Activated CD8-positive, alpha-beta memory T cell treated with anti-CD3 and anti-CD28 coated beads, Interleukin-2, amount 50 U/mL, for 4 hours (primary cell): Measurements from ENCODE around the gene STARD9.
A peak's percentile ranks its signal among the peaks of the same experiment; 100 is the strongest.
"Not testable (repeated sequence)": the region's sequence is repeated elsewhere in the genome, so short reads cannot be mapped to it uniquely, and the experiment has no call there.

Experiments used
- DNase-seq: peaks from one replicate; pipeline ENCODE4 v3.0.0-alpha.2; 2020

Gene STARD9

DNA sequence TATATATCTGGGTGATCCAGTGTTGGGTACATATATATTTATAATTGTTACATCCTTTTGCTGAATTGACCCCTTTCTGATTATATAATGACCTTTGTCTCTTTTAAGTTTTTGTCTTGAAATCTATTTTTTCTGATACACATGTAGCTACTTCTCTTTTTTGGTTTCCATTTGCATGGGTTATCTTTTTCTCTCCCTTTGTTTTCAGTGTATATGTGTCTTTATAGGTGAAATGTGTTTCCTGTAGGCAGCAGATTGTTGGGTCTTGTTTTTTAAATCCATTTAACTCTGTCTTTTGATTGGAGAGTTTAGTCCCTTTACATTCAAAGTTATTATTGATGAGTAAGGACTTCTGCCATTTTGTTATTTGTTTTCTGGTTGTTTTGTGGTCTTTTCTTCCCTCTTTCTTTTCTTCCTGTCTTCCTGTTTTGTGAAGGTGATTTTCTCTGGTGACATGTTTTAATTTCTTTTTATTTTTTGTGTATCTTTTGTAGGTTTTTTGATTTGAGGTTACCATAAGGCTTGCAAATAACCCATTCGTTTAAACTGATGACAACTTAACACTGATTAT, 56.8 kb downstream of the STARD9 start:
- DNase-seq: no peak

DNA sequence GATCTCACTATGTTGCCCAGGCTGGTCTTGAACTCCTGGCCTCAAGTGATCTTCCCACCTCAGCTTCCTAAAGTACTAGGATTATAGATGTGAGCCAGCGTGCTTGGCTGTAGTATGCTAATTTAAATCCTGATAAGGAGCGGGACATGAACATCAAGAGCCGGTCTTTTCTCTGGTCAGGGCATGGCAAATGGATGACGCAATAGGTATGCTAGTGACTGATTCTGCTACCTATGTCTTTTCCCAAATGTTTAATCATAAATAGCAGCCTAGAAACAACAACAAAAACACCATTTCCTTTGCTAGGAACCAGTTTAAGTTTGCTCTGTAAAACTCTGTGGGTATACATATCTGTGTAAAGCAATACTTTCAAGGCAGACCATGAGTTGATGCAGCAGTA, 64.7 kb downstream of the STARD9 start:
- no peak for DNase-seq

DNA sequence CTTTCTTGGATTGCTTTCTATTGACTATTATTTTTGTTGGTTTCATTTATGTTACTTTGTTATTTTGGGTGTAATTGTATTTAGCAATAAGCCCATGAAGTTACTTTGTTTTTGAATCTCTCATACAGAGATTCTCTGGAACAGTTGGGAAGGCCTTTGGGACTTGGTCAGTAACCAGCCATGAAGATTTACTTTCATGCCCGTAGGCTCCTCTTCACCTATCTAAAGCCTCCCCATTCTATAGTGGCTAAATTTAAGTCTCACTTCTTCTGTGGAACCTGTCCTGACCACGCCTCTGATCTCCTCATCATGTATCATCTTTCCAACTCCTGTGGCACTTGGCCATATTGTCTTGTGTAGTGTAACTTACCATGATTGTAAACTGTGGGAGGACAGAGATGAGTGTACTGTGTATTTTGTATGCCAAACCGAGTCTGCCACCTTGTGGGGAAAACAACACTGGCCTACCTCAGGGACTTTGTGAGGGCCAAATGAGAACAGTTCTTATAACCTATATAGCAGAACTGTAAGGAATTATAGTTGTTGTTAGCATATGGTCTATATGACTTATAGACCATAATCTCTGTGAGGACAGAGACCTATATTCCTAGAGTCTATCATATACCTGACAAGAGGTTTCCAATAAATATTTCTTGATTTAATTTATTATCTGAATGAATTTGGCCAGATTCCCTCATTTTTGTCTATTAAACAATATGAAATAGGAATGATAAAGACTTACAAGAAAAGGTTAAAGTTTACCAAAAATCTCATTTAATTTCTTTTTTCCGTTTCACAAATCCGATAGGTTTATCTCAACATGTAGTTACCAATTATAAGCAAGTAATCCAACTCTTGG, 75.0 kb downstream of the STARD9 start:
- DNase-seq: peak; percentile 40

DNA sequence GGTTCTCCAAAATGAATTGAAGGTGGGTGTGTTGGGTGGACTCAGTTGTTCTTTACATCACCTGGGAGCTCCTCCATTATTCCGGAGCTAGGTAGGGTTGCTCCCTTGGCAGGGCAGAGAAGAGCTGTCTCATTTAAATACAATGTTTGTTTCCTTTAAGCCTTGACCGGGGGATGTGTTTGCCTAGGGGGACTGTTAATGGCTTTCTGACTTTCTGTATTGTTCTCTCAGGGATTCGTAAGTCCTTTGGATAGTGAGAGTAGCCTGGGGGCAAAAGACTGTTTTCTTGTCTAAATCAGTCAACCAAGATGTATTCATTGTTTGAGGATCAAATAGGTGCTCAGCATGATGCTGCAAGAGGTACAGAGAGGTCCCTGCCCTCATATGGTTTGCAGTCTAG, 90.4 kb downstream of the STARD9 start:
- no peak for DNase-seq

DNA sequence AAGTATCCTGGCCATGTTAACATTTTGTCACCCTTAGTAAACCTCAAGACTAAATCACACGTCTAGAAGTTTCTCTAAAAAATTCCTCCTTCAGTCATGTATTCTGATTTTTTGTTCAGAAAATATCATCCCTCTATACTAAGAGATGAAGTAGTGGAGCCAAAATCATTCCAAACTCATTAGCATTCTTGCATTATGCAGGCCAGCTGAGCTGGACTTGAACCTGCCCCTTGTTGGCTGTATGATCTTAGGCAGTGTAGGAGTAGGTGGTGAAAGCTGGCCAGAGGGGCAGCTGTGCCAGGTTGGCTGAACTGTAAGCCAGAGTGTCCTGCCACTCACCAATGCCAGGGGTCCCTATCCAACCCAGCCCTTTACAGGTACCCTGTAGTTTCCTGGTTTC, 92.4 kb downstream of the STARD9 start:
- no peak for DNase-seq

DNA sequence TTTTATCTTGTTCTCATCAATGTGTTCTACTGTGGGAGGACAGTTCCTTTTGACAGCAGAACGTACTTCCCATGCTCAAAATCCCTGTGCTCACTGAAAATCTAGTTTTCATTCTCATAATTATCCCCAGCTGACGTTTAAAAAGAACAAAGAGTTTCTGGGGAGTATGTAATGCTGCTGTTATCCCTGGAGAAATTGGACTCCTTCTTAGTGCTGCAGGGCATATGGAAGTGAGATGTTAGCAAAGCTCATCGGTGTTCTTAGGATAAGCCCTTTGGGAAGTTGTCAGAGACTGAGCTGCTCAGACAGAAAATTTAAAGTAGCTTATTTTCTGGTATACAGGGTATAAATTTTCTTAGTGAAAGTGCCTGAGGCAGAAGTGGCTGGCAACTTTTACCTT, 95.0 kb downstream of the STARD9 start:
- DNase-seq: no peak

DNA sequence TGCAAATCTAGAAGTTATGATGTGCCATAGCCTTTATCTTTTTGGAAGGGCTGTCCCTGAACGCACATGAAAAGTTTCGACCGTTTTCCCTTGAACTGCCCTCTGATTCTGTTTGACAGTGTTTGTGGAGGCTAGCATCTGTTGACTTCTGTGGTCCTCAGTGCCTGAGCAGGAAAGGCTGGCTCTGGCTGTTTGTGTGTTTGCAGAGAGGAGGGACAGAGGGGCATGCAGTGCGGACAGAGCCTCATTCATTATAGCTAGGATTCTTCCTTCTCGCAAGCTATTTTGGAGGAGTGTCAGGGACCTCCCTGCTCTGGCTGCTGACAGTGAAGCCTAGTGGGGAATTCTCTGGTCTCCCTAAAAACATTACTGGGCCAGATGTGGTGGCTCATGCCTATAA, 97.0 kb downstream of the STARD9 start:
- DNase-seq: no peak

DNA sequence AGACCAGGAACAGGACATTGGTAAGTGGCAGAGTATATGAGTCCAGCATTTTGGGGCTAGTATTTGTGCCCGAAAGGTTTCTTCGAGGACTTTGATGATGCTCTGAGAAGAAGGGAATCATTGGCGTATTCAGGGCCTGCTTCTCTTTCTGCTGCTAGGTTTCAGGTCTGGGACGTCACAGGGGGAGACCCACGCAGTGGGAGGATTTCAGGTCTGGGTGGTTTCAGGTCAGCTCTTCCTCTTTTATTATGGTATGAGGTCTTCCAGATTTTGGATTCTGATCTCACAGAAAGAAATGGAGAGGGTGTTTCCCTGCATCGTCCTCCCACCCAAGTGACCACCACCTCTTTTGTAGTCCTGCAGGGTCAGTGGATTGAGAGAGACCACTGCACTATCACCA, 99.1 kb downstream of the STARD9 start:
- no peak for DNase-seq

DNA sequence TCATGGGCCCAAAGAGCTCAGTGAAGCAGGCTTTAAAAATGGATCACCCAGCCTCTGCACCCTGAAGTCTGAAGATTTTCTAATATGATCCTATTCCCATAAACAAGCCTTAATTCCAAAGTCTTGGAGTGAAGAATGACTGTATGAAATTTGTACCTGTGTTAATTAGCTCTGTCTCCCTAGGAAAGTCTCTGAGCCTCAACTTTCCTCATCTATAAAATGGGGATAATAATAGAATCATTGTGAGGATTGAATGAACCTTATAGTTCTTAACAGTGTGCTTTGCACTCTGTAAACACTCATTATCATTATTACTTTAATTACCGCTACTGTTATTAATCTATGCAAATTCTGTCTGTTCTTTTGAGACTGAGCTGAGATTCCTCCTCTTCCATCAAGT, 99.6 kb downstream of the STARD9 start:
- no peak for DNase-seq

DNA sequence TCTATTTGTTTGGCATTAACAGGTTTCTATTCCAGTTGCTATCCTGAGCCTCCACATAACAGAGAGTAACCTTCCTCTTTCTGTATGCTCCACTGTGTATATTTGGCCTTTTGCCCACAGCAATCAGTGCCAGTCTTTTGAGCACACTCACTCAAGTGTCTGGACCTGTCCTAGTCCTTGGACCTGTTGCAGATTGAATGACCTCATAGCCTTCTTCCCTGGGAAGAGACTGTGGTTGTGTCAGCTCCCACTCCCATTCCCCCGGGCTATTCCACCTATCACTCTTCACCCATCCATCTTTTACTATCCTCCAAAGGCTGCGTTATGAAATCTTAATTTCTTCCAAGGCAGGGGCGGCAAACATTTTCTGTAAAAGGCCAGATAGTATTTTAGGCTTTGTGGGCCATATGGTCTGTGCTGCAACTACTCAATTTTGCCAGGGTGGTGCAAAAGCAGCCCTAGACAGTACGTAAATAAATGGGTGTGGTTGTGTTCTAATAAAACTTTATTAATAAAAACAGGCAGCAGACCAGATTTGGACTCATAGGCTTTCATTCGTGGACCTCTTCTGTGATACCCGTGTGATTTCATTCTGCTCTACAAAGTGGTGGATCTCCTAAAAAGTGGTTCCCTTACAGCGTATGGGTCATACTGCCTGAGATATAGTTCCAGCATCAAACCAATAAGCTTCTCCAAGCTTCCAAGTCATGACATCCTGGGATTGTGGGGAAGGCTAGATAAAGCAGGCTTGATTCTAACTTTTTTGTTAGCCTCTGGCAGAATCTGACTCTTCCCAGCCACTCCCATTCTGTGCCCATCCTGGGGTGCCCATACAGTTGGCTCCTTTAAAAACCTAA, 104.1 kb downstream of the STARD9 start:
- DNase-seq: no peak

DNA sequence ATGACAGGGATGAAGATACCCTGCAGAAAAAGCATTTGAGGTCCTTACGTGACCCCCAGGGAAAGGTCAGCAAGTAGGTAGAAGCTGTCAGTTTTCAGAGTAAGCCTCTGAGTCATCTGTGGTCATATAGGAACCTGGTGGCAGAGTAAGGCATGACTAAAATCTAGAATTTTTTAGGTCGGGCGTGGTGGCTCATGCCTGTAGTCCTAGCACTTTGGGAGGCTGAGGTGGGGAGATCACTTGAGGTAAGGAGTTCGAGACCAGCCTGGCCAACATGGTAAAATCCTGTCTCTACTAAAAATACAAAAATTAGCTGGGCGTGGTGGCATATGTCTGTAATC, 104.7 kb downstream of the STARD9 start:
- not testable (repeated sequence) for DNase-seq

DNA sequence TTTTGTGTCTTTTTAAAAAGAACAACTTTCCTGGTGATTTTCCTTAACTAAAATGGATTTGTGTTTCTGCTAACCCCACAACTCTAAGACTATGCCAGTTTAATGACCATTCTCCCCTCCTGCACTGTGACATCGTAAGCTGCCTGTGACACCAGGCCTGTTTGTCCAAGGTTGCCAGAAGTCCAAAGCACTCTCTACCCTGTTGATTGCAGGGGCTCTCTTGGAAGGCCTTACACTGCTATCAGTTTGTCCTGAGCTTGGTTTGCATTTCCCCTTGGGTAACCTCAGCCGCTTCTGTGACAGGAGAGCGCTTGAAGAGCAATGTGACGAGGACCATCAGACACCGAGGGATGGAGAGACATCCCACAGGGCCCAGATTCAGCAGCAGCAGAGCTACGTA, 105.7 kb downstream of the STARD9 start:
- DNase-seq: no peak

DNA sequence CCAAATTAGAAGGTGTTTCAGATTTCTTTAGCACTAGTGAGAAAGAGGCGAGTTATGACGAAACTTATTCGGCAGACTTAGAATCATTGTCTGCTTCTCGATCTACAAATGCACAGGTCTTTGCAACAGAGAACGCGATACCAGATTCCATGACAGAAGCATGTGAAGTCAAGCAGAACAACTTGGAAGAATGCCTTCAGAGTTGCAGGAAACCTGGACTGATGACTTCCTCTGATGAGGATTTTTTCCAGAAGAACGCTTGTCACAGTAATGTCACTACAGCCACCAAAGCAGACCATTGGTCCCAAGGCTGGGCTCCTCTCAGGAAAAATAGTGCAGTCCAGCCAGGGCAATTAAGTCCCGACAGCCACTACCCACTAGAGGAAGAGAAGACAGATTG, 110.9 kb downstream of the STARD9 start:
- DNase-seq: no peak

DNA sequence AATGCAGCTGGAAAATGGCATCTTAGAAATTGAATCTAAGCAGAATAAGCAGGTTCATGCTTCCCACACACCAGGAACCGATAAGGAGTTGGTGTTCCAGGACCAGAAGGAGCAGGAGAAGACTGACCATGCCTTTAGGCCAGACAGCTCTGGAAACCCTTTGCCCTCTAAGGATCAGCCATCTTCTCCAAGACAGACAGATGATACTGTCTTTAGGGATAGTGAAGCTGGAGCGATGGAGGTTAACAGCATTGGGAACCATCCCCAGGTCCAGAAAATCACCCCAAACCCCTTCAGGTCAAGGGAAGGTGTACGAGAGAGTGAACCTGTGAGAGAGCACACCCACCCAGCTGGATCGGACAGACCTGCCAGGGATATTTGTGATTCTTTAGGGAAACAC, 112.3 kb downstream of the STARD9 start:
- no peak for DNase-seq

DNA sequence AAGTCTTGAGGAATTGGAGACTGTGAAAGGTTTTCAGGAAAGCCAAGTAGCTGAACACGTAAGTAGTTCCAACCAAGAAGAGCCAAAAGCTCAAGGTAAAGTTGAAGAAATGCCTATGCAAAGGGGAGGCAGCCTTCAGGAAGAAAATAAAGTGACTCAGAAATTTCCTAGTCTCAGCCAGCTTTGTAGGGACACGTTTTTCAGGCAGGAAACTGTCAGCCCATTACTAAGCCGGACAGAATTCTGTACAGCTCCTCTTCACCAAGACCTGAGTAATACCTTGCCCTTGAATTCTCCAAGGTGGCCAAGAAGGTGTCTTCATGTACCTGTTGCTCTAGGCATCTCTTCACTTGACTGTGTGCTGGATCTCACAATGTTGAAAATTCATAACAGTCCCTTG, 112.9 kb downstream of the STARD9 start:
- no peak for DNase-seq

DNA sequence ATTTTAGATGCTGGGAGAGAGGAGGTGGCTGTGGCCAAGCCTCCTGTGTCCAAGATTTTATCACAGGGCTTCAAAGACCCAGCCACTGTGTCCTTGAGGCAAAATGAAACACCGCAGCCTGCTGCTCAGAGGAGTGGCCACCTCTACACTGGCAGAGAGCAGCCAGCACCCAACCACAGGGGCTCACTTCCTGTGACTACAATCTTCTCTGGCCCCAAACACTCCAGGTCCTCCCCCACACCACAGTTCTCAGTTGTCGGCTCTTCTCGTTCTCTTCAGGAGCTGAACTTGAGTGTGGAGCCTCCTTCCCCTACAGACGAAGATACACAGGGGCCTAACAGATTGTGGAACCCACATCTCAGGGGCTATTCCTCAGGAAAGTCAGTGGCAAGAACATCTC, 115.9 kb downstream of the STARD9 start:
- no peak for DNase-seq

DNA sequence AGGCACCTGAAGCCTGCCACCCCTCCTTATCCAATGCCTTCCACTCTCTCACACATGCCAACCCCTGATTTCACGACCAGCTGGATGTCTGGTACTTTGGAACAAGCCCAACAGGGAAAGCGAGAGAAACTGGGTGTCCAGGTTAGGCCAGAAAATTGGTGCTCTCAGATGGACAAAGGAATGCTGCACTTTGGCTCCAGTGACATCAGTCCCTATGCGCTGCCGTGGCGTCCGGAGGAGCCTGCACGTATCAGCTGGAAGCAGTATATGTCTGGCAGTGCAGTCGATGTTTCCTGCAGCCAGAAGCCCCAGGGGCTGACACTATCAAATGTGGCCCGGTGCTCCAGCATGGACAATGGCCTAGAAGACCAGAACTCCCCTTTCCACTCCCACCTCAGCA, 116.4 kb downstream of the STARD9 start:
- no peak for DNase-seq

DNA sequence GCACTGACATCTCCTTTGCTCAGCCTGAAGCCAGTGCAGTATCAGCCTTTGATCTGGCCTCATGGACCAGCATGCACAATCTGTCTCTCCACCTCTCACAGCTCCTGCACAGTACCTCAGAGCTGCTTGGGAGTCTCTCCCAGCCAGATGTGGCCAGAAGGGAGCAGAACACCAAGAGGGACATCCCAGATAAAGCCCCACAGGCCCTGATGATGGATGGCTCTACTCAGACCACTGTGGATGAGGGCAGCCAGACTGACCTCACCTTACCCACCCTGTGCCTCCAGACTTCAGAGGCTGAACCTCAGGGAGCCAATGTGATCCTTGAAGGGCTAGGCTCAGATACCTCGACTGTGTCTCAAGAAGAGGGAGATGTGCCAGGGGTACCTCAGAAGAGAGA, 117.1 kb downstream of the STARD9 start:
- DNase-seq: no peak

DNA sequence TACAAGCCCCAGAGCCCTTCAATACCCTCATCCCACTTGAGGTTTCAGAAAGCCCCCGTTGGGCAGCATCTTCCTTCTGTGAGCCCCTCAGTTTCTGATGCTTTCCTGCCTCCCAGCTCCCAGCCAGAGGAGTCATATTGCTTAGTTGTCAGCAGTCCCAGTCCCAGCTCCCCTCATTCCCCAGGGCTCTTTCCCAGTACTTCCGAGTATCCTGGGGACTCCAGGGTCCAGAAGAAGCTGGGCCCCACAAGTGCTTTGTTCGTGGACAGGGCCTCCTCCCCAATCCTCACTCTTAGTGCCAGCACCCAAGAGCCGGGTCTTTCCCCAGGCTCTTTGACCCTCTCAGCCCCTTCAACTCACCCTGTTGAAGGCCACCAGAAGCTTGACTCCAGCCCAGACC, 117.6 kb downstream of the STARD9 start:
- no peak for DNase-seq

DNA sequence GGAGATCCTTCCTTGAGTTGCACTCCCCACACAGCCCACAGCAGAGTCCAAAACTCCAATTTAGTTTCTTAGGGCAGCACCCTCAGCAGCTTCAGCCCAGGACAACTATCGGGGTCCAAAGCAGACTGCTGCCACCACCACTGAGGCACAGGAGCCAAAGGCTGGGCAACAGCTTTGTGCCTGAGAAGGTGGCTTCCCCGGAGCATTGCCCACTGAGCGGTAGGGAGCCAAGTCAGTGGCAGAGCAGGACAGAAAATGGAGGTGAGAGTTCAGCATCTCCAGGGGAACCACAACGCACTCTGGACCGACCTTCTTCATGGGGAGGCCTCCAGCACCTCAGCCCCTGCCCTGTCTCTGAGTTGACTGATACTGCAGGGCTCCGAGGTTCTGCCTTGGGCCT, 118.1 kb downstream of the STARD9 start:
- DNase-seq: no peak

DNA sequence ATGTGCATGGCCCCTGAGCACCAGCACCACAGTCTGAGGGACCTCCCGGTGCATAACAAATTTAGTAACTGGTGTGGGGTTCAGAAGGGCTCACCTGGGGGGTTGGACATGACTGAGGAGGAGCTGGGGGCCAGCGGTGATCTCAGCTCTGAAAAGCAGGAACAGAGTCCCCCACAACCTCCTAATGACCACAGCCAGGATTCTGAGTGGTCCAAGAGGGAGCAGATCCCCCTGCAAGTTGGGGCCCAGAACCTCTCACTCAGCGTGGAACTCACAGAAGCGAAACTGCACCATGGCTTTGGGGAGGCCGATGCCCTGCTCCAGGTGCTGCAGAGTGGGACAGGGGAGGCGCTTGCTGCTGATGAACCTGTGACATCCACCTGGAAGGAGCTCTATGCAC, 118.5 kb downstream of the STARD9 start:
- no peak for DNase-seq

DNA sequence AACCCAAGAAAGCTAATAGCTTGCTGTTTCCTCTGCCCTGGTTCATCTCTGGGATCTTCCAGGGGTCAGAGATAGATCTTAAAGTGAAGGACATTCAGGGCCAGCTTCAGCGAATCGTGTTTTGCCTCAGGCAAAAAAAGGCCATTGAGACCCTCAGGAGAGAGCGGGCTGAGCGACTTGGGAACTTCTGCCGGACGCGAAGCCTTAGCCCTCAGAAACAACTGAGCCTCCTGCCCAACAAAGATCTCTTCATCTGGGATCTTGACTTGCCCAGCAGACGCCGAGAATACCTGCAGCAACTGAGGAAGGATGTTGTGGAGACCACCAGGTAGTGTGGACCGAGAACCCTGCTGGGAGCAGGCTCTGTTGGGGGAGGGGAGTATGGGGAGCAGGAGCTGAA, 119.0 kb downstream of the STARD9 start:
- no peak for DNase-seq

DNA sequence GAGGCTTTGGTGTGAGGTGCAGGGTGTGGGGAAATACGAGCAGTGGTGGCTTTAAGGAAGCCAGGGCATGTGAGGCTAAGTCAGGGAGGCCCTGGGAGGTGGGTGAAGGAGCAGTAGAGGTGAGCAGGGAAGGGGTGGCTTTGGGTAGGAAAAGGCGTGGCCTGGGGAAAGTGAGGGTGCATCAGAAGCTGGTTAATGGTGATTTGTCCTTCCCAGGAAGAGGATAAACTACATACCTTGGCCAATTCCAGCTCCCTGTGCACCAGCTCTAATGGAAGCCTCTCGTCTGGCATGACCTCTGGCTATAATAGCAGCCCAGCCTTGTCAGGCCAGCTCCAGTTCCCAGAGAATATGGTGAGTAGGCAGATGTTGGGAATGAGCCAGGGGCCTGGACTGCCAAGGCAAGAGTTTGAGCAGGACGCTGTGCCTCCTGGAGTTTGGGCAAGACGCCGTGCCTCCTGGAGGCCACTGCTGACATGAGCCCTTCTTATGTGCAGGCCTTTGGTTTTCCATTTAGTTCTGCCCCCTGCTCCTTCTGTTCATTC, 120.2 kb downstream of the STARD9 start:
- no peak for DNase-seq

DNA sequence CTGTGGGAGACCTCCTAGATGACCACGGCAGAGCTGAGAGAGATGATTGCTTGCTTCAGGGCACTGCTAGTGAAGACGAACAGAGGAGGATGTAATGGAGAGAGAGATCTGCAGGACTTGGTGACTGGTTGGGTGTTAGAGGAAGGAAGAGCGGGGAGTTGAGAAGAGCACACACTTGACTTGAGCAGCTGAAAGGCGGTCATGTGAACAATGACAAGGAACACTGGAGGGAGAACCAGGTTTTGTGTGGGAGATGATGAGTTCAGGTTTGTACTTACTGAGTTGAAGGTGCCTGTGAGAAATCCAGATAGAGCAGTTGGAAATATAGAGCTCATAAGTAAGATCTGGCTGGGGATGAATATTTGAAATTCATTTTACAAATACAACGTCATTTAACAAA, 121.2 kb downstream of the STARD9 start:
- no peak for DNase-seq
